ENCODE measurements around the gene CNTNAP5. TPM values are rescaled to one million over a fixed set of nuclear protein-coding genes. Genes with fewer than 3 reads are reported as not detected.

CNTNAP5 gene
- total and polyA plus RNA-seq, 4 donors: not detected

DNA sequence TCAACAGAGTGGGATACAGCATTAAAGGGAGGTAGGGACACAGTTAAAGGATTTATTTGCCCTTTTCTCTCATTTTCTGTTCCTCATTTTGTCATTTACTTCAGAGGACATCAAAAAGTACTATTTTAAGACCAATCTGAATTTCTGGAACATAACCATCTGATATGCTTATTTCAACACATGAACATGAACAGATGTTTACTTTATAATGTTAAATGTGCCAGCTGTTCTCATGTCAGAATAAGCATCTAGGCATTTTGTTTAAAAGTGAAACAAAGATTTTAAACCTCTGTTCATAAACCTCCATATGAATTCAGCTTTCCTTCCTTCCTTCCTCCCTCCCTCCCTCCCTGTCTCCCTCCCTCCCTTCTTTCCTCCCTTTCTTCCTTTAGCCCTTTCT, 677.7 kb downstream of the CNTNAP5 start:
- Histone ChIP-seq H3K36me3 (ENCODE audit: control insufficient read depth in 4 of 4, insufficient read depth in 3 of 4, low read depth in 1 of 4, low read length in 3 of 4) (no peaks in the 10 kb centered on the region), H3K4me3 (ENCODE audit: low read depth in 1 of 3, low read length in 3 of 3) (no peak overlapping the region), H3K27me3 (ENCODE audit: control insufficient read depth in 4 of 4, insufficient read depth in 4 of 4, low read length in 3 of 4) (no peaks in the 10 kb centered on the region), H3K9me3 (ENCODE audit: control insufficient read depth in 4 of 4, low read length in 3 of 4) (no peaks in the 10 kb centered on the region), H3K4me1 (ENCODE audit: control insufficient read depth in 4 of 4, insufficient read depth in 4 of 4, low read length in 3 of 4) (no peaks in the 10 kb centered on the region), H3K9ac (ENCODE audit: low read depth in 1 of 2, low read length in 2 of 2) (no peak overlapping the region), H3K27ac (ENCODE audit: low read depth in 1 of 2, low read length in 2 of 2) (no peak overlapping the region)
- TF ChIP-seq HNF4G (IDR thresholded peaks at IDR 0.05): no peak
- TF ChIP-seq GABPA (IDR thresholded peaks at IDR 0.05 in 1 of 2, conservative IDR thresholded peaks at IDR 0.05 in 1 of 2): no peak
- no peak for TF ChIP-seq RAD21 (IDR thresholded peaks at IDR 0.05)
- TF ChIP-seq, protein P1, sequence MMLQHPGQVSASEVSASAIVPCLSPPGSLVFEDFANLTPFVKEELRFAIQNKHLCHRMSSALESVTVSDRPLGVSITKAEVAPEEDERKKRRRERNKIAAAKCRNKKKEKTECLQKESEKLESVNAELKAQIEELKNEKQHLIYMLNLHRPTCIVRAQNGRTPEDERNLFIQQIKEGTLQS (IDR thresholded peaks at IDR 0.05): no peak
- TF ChIP-seq, protein P2, sequence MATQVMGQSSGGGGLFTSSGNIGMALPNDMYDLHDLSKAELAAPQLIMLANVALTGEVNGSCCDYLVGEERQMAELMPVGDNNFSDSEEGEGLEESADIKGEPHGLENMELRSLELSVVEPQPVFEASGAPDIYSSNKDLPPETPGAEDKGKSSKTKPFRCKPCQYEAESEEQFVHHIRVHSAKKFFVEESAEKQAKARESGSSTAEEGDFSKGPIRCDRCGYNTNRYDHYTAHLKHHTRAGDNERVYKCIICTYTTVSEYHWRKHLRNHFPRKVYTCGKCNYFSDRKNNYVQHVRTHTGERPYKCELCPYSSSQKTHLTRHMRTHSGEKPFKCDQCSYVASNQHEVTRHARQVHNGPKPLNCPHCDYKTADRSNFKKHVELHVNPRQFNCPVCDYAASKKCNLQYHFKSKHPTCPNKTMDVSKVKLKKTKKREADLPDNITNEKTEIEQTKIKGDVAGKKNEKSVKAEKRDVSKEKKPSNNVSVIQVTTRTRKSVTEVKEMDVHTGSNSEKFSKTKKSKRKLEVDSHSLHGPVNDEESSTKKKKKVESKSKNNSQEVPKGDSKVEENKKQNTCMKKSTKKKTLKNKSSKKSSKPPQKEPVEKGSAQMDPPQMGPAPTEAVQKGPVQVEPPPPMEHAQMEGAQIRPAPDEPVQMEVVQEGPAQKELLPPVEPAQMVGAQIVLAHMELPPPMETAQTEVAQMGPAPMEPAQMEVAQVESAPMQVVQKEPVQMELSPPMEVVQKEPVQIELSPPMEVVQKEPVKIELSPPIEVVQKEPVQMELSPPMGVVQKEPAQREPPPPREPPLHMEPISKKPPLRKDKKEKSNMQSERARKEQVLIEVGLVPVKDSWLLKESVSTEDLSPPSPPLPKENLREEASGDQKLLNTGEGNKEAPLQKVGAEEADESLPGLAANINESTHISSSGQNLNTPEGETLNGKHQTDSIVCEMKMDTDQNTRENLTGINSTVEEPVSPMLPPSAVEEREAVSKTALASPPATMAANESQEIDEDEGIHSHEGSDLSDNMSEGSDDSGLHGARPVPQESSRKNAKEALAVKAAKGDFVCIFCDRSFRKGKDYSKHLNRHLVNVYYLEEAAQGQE (IDR thresholded peaks at IDR 0.05): no peak
- no peak for TF ChIP-seq YY1 (IDR thresholded peaks at IDR 0.05)
- no peak for TF ChIP-seq TAF1 (conservative IDR thresholded peaks at IDR 0.05)
- no peak for TF ChIP-seq RXRA (IDR thresholded peaks at IDR 0.05)
- TF ChIP-seq, protein P3, sequence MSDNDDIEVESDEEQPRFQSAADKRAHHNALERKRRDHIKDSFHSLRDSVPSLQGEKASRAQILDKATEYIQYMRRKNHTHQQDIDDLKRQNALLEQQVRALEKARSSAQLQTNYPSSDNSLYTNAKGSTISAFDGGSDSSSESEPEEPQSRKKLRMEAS (IDR thresholded peaks at IDR 0.05): no peak
- TF ChIP-seq FOXA1 (IDR thresholded peaks at IDR 0.05): no peak
- no peak for TF ChIP-seq JUND (IDR thresholded peaks at IDR 0.05)
- TF ChIP-seq, protein P4, sequence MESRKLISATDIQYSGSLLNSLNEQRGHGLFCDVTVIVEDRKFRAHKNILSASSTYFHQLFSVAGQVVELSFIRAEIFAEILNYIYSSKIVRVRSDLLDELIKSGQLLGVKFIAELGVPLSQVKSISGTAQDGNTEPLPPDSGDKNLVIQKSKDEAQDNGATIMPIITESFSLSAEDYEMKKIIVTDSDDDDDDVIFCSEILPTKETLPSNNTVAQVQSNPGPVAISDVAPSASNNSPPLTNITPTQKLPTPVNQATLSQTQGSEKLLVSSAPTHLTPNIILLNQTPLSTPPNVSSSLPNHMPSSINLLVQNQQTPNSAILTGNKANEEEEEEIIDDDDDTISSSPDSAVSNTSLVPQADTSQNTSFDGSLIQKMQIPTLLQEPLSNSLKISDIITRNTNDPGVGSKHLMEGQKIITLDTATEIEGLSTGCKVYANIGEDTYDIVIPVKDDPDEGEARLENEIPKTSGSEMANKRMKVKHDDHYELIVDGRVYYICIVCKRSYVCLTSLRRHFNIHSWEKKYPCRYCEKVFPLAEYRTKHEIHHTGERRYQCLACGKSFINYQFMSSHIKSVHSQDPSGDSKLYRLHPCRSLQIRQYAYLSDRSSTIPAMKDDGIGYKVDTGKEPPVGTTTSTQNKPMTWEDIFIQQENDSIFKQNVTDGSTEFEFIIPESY (IDR thresholded peaks at IDR 0.05): no peak
- TF ChIP-seq, protein P5, sequence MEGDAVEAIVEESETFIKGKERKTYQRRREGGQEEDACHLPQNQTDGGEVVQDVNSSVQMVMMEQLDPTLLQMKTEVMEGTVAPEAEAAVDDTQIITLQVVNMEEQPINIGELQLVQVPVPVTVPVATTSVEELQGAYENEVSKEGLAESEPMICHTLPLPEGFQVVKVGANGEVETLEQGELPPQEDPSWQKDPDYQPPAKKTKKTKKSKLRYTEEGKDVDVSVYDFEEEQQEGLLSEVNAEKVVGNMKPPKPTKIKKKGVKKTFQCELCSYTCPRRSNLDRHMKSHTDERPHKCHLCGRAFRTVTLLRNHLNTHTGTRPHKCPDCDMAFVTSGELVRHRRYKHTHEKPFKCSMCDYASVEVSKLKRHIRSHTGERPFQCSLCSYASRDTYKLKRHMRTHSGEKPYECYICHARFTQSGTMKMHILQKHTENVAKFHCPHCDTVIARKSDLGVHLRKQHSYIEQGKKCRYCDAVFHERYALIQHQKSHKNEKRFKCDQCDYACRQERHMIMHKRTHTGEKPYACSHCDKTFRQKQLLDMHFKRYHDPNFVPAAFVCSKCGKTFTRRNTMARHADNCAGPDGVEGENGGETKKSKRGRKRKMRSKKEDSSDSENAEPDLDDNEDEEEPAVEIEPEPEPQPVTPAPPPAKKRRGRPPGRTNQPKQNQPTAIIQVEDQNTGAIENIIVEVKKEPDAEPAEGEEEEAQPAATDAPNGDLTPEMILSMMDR (IDR thresholded peaks at IDR 0.05; ENCODE audit: low read depth, low read length, missing input control): no peak
- no peak for TF ChIP-seq EGR1 (IDR thresholded peaks at IDR 0.05; ENCODE audit: low read depth in 2 of 2)
- no peak for TF ChIP-seq HNF4A (conservative IDR thresholded peaks at IDR 0.05)
- no peak for TF ChIP-seq SP1 (IDR thresholded peaks at IDR 0.05)
- no peak for TF ChIP-seq NR2F2 (IDR thresholded peaks at IDR 0.05)
- TF ChIP-seq FOXA2 (IDR thresholded peaks at IDR 0.05): no peak
- DNase-seq (ENCODE audit: low spot score): no peak
